Naive thymus-derived CD4-positive, alpha-beta T cell (primary cell): ENCODE data around the gene DIS3L2. TPM values are rescaled to one million over a fixed set of nuclear protein-coding genes. Genes with fewer than 3 reads are reported as not detected.

Source experiments
- ATAC-seq: fragments of 150-1000 bp; cut with Tn5 transposase; 2 replicates; pipeline ENCODE4 v1.10.0; 2021; ENCODE audit warnings: mild to moderate bottlenecking, moderate library complexity
- CTCF ChIA-PET: fragments of 350-600 bp; sonication (Branson Sonifier 250); formaldehyde crosslinking; loops from one replicate; lab custom pipeline; 2021; ENCODE audit warnings: antibody characterized with exemption; lab: Charles Lee
- POLR2A ChIA-PET: fragments of 350-600 bp; sonication (Branson Sonifier 250); formaldehyde crosslinking; loops from one replicate; lab custom pipeline; 2021; ENCODE audit warnings: antibody characterized with exemption, inconsistent platforms; lab: Charles Lee
- DNase-seq, 9 donors: peaks; one replicate each; pipeline versions ENCODE4 v3.0.0 to v3.0.0-alpha.2; 2020 to 2022; ENCODE audit warnings: mixed read lengths in 1 of 9
- H3K27ac ChIP-seq: one replicate; pipeline ENCODE4 v1.7.0; 2013; ENCODE audit warnings: mild to moderate bottlenecking, low read depth, low read length, moderate library complexity
- H3K27me3 ChIP-seq, 2 donors: one replicate each; pipeline ENCODE4 v1.7.0; 2013; ENCODE audit warnings: low read length in 2 of 2, mild to moderate bottlenecking in 2 of 2, moderate library complexity in 2 of 2; ENCODE audit not compliant: control insufficient read depth in 2 of 2, insufficient read depth in 2 of 2
- H3K36me3 ChIP-seq, 3 experiments: 1 replicate in 2 of 3; 2 replicates in 1 of 3; pipeline ENCODE4 v1.7.0; 2013; ENCODE audit warnings: low read length in 3 of 3, mild to moderate bottlenecking in 3 of 3, moderate library complexity in 1 of 3; ENCODE audit not compliant: insufficient read depth in 3 of 3, control insufficient read depth in 2 of 3
- H3K4me1 ChIP-seq, 2 donors: one replicate each; pipeline ENCODE4 v1.7.0; 2013; ENCODE audit warnings: low read length in 2 of 2, mild to moderate bottlenecking in 2 of 2, moderate library complexity in 1 of 2; ENCODE audit not compliant: control insufficient read depth in 2 of 2, insufficient read depth in 2 of 2
- H3K4me3 ChIP-seq: 2 replicates; pipeline ENCODE4 v1.7.0; 2013; ENCODE audit warnings: mild to moderate bottlenecking, low read length
- H3K9me3 ChIP-seq, 3 experiments: 1 replicate in 2 of 3; 2 replicates in 1 of 3; pipeline ENCODE4 v1.7.0; 2013; ENCODE audit warnings: low read length in 3 of 3; ENCODE audit not compliant: control insufficient read depth in 2 of 3
- H3K27ac Mint-ChIP-seq, 9 donors: one replicate each; pipeline ENCODE4 v1.8.0; 2020 to 2022; ENCODE audit warnings: mixed read lengths in 9 of 9, mild to moderate bottlenecking in 8 of 9, moderate library complexity in 5 of 9, inconsistent platforms in 2 of 9
- H3K27me3 Mint-ChIP-seq, 5 donors: one replicate each; pipeline ENCODE4 v1.8.0; 2021 to 2022; ENCODE audit warnings: mixed read lengths in 5 of 5, mild to moderate bottlenecking in 1 of 5
- H3K36me3 Mint-ChIP-seq, 5 donors: one replicate each; pipeline ENCODE4 v1.8.0; 2020 to 2022; ENCODE audit warnings: mixed read lengths in 5 of 5, mild to moderate bottlenecking in 3 of 5, inconsistent platforms in 1 of 5
- H3K4me1 Mint-ChIP-seq, 7 donors: one replicate each; pipeline ENCODE4 v1.8.0; 2020 to 2022; ENCODE audit warnings: mixed read lengths in 7 of 7, mild to moderate bottlenecking in 3 of 7, inconsistent platforms in 1 of 7
- H3K4me3 Mint-ChIP-seq, 10 donors: one replicate each; pipeline ENCODE4 v1.8.0; 2020 to 2022; ENCODE audit warnings: mild to moderate bottlenecking in 10 of 10, mixed read lengths in 10 of 10, moderate library complexity in 6 of 10, inconsistent platforms in 2 of 10
- H3K9me3 Mint-ChIP-seq, 11 donors: one replicate each; pipeline ENCODE4 v1.8.0; 2020 to 2022; ENCODE audit warnings: mixed read lengths in 11 of 11, mild to moderate bottlenecking in 4 of 11, inconsistent platforms in 1 of 11, moderate library complexity in 1 of 11
- intact Hi-C, 2 donors: fragments of 100-400 bp; cut with micrococcal nuclease; formaldehyde crosslinking; loops; one replicate each; pipeline ENCODE4 v1.15.1; 2023
- polyA plus RNA-seq, 2 donors: library from polyadenylated mRNA; unstranded; fragments of 300-500 nt; fragmentation: Illumina TruSeq; gene quantifications; one replicate each; pipeline ENCODE4 v1.2.3, GENCODE V29; 2021
- total RNA-seq, 6 experiments: library from RNA in 5 of 6; stranded (reverse) in 5 of 6; gene quantifications; 1 replicate in 5 of 6; 2 replicates in 1 of 6; pipeline ENCODE4 v1.2.3 and lab custom pipeline; 2021 to 2026

The DIS3L2 gene
- total and polyA plus RNA-seq, 7 experiments from 2014 or later = 17.9 to 78.4 (median 59.7) TPM

- Histone ChIP-seq H3K4me1 (peaks cover 0 to 7% of the 10 kb centered on the region in 2 donors), H3K4me3 (no peak overlapping the region), H3K36me3 (peaks cover 0 to 11% (median 0%) of the 10 kb centered on the region in 3 experiments), H3K27me3 (no peaks in the 10 kb centered on the region), H3K27ac (no peak overlapping the region), H3K9me3 (no peaks in the 10 kb centered on the region)
- ChIA-PET POLR2A (no interaction called here), CTCF (interaction anchor here (0.6 kb wide), 1 partner anchor 99 kb away, joined by 3 read pairs; no protein-coding TSS in a partner anchor)
- Mint-ChIP-seq H3K4me3 (no peak overlapping the region), H3K36me3 (peaks cover 7 to 42% (median 16%) of the 10 kb centered on the region in 5 donors), H3K27ac (peak overlapping the region in 3 of 9 donors; percentile 14 to 65 (median 15)), H3K4me1 (peaks cover 16 to 59% (median 45%) of the 10 kb centered on the region in 7 donors), H3K27me3 (no peaks in the 10 kb centered on the region), H3K9me3 (no peaks in the 10 kb centered on the region)
- no peak for ATAC-seq
- intact Hi-C loops = loop anchor here in 1 of 2 donors (10.0 kb wide), 1 partner anchor 89 kb away; no protein-coding TSS in a partner anchor
- DNase-seq = no peak
Measured at GRCh38 chr2:232236200-232236599, 274.7 kb downstream of the DIS3L2 start.

- Histone ChIP-seq H3K9me3 (no peaks in the 10 kb centered on the region), H3K27ac (no peak overlapping the region), H3K4me3 (no peak overlapping the region), H3K36me3 (peaks cover 0 to 11% (median 0%) of the 10 kb centered on the region in 3 experiments), H3K4me1 (peaks cover 0 to 7% of the 10 kb centered on the region in 2 donors), H3K27me3 (no peaks in the 10 kb centered on the region)
- POLR2A ChIA-PET = no interaction called here
- intact Hi-C loops = loop anchor here in 1 of 2 donors (10.0 kb wide), 1 partner anchor 87 kb away; no protein-coding TSS in a partner anchor
- CTCF ChIA-PET = no interaction called here
- no peaks in the 10 kb centered on the region for H3K9me3 Mint-ChIP-seq
- peaks cover 7 to 36% (median 17%) of the 10 kb centered on the region in 5 donors for H3K36me3 Mint-ChIP-seq
- peak overlapping the region in 8 of 10 donors; percentile 12 to 57 (median 32) for H3K4me3 Mint-ChIP-seq
- DNase-seq (peak in 4 of 9 donors; percentile 18 to 24 (median 22)), ATAC-seq (peak; percentile 34)
- no peaks in the 10 kb centered on the region for H3K27me3 Mint-ChIP-seq
- H3K4me1 Mint-ChIP-seq = peaks cover 13 to 49% (median 36%) of the 10 kb centered on the region in 7 donors
- peak overlapping the region in 6 of 9 donors; percentile 7 to 86 (median 38) for H3K27ac Mint-ChIP-seq
Measured at GRCh38 chr2:232237464-232237863, 276.0 kb downstream of the DIS3L2 start.

GRCh38 chr2:232238108-232238507 lies 276.6 kb downstream of the DIS3L2 start:
- no peak for ATAC-seq

GRCh38 chr2:232238596-232238995 lies 277.1 kb downstream of the DIS3L2 start:
- Mint-ChIP-seq H3K36me3 (peaks cover 7 to 33% (median 14%) of the 10 kb centered on the region in 5 donors), H3K9me3 (no peaks in the 10 kb centered on the region), H3K4me1 (peaks cover 10 to 45% (median 33%) of the 10 kb centered on the region in 7 donors), H3K27me3 (no peaks in the 10 kb centered on the region), H3K27ac (peak overlapping the region in 3 of 9 donors; percentile 14 to 52 (median 51)), H3K4me3 (no peak overlapping the region)
- Histone ChIP-seq H3K4me1 (peaks cover 0 to 7% of the 10 kb centered on the region in 2 donors), H3K9me3 (no peaks in the 10 kb centered on the region), H3K27me3 (no peaks in the 10 kb centered on the region), H3K36me3 (peaks cover 0 to 11% (median 0%) of the 10 kb centered on the region in 3 experiments), H3K27ac (no peak overlapping the region), H3K4me3 (no peak overlapping the region)
- ATAC-seq (no peak), DNase-seq (no peak)
- POLR2A ChIA-PET = no interaction called here
- intact Hi-C loops = loop anchor here in 1 of 2 donors (10.0 kb wide), 1 partner anchor 86 kb away; no protein-coding TSS in a partner anchor
- CTCF ChIA-PET = no interaction called here

More at GRCh38 chr2:232238108-232238507, 276.6 kb downstream of the DIS3L2 start:
- H3K4me1 Mint-ChIP-seq = peaks cover 10 to 48% (median 36%) of the 10 kb centered on the region in 7 donors
- ChIA-PET CTCF (no interaction called here), POLR2A (no interaction called here)
- H3K27me3 Mint-ChIP-seq = no peaks in the 10 kb centered on the region
- Histone ChIP-seq H3K36me3 (peaks cover 0 to 11% (median 0%) of the 10 kb centered on the region in 3 experiments), H3K4me3 (no peak overlapping the region), H3K27ac (no peak overlapping the region), H3K27me3 (no peaks in the 10 kb centered on the region), H3K9me3 (no peaks in the 10 kb centered on the region), H3K4me1 (peaks cover 0 to 7% of the 10 kb centered on the region in 2 donors)
- DNase-seq = no peak
- intact Hi-C loops = loop anchor here in 1 of 2 donors (10.0 kb wide), 1 partner anchor 87 kb away; no protein-coding TSS in a partner anchor
- peak overlapping the region in 1 of 10 donors; percentile 28 for H3K4me3 Mint-ChIP-seq
- H3K36me3 Mint-ChIP-seq = peaks cover 7 to 33% (median 14%) of the 10 kb centered on the region in 5 donors
- no peaks in the 10 kb centered on the region for H3K9me3 Mint-ChIP-seq
- H3K27ac Mint-ChIP-seq = peak overlapping the region in 6 of 9 donors; percentile 24 to 86 (median 38)

GRCh38 chr2:232239951-232240681 lies 278.6 kb downstream of the DIS3L2 start:
- ChIA-PET POLR2A (no interaction called here), CTCF (interaction anchor here (0.9 kb wide), 1 partner anchor 11 kb away, joined by 3 read pairs; no protein-coding TSS in a partner anchor)
- Mint-ChIP-seq H3K9me3 (no peaks in the 10 kb centered on the region), H3K27ac (peak overlapping the region in 2 of 9 donors; percentile 10 to 27), H3K4me3 (no peak overlapping the region), H3K36me3 (peaks cover 7 to 33% (median 14%) of the 10 kb centered on the region in 5 donors), H3K27me3 (no peaks in the 10 kb centered on the region), H3K4me1 (peaks cover 10 to 36% (median 31%) of the 10 kb centered on the region in 7 donors)
- H3K4me1 ChIP-seq = peaks cover 0 to 7% of the 10 kb centered on the region in 2 donors
- intact Hi-C loops = loop anchor here in 1 of 2 donors (10.0 kb wide), 1 partner anchor 85 kb away; no protein-coding TSS in a partner anchor
- no peak overlapping the region for H3K4me3 ChIP-seq
- H3K9me3 ChIP-seq = no peaks in the 10 kb centered on the region
- H3K36me3 ChIP-seq = peaks cover 0 to 11% (median 0%) of the 10 kb centered on the region in 3 experiments
- ATAC-seq = no peak
- no peaks in the 10 kb centered on the region for H3K27me3 ChIP-seq
- no peak overlapping the region for H3K27ac ChIP-seq
- no peak for DNase-seq

GRCh38 chr2:232240906-232241305 lies 279.4 kb downstream of the DIS3L2 start:
- no peak overlapping the region for H3K4me3 ChIP-seq
- peaks cover 10 to 31% (median 26%) of the 10 kb centered on the region in 7 donors for H3K4me1 Mint-ChIP-seq
- H3K36me3 Mint-ChIP-seq = peaks cover 7 to 33% (median 14%) of the 10 kb centered on the region in 5 donors
- H3K9me3 ChIP-seq = no peaks in the 10 kb centered on the region
- no peak overlapping the region for H3K27ac ChIP-seq
- DNase-seq = no peak
- peaks cover 0 to 7% of the 10 kb centered on the region in 2 donors for H3K4me1 ChIP-seq
- intact Hi-C loops = no loop called here
- ATAC-seq = no peak
- H3K4me3 Mint-ChIP-seq = no peak overlapping the region
- POLR2A ChIA-PET = no interaction called here
- no peaks in the 10 kb centered on the region for H3K27me3 ChIP-seq
- H3K36me3 ChIP-seq = peaks cover 0 to 11% (median 0%) of the 10 kb centered on the region in 3 experiments
- CTCF ChIA-PET = interaction anchor here (0.9 kb wide), 1 partner anchor 10 kb away, joined by 3 read pairs; no protein-coding TSS in a partner anchor
- no peaks in the 10 kb centered on the region for H3K27me3 Mint-ChIP-seq
- no peak overlapping the region for H3K27ac Mint-ChIP-seq
- H3K9me3 Mint-ChIP-seq = no peaks in the 10 kb centered on the region
